Common myeloid progenitor, CD34-positive (primary cell): ENCODE results near the gene TRUB2.
"Not testable (repeated sequence)": the region's sequence is repeated elsewhere in the genome, so short reads cannot be mapped to it uniquely, and the experiment has no call there.

Source experiments
- CTCF ChIA-PET: fragments of 350-600 bp; sonication (Branson Sonifier 250); formaldehyde crosslinking; loops from one replicate; lab custom pipeline; 2021; ENCODE audit warnings: antibody characterized with exemption; lab: Charles Lee
- POLR2A ChIA-PET: fragments of 350-600 bp; sonication (Branson Sonifier 250); formaldehyde crosslinking; loops from one replicate; lab custom pipeline; 2021; ENCODE audit warnings: antibody characterized with exemption; lab: Charles Lee
- DNase-seq, 3 donors: peaks; one replicate each; pipeline versions ENCODE4 v3.0.0 to v3.0.0-alpha.2; 2013
- H3K27ac ChIP-seq, 2 experiments: 1 replicate in 1 of 2; 2 replicates in 1 of 2; pipeline ENCODE4 v1.7.0; 2013; ENCODE audit warnings: inconsistent platforms in 2 of 2, low read length in 2 of 2, mild to moderate bottlenecking in 2 of 2, low read depth in 1 of 2, moderate library complexity in 1 of 2; ENCODE audit not compliant: severe bottlenecking in 2 of 2, insufficient read depth in 1 of 2, poor library complexity in 1 of 2
- H3K27me3 ChIP-seq, 5 experiments: replicated peaks in 2 of 5; 1 replicate in 3 of 5; 2 replicates in 2 of 5; pipeline versions ENCODE4 v1.6.1 to v1.7.0; 2013; ENCODE audit warnings: low read length in 4 of 5, mild to moderate bottlenecking in 2 of 5, moderate library complexity in 2 of 5, inconsistent platforms in 1 of 5; ENCODE audit not compliant: insufficient read depth in 5 of 5, control insufficient read depth in 4 of 5
- H3K36me3 ChIP-seq, 4 experiments: 1 replicate in 2 of 4; 2 replicates in 2 of 4; pipeline versions ENCODE4 v1.6.1 to v1.7.0; 2013; ENCODE audit warnings: low read length in 3 of 4, control low read depth in 1 of 4, mild to moderate bottlenecking in 1 of 4; ENCODE audit not compliant: control insufficient read depth in 4 of 4, insufficient read depth in 4 of 4
- H3K4me1 ChIP-seq, 4 experiments: 1 replicate in 3 of 4; 2 replicates in 1 of 4; pipeline versions ENCODE4 v1.6.1 to v1.7.1; 2013; ENCODE audit warnings: low read length in 3 of 4, mild to moderate bottlenecking in 3 of 4, control low read depth in 1 of 4, inconsistent platforms in 1 of 4, moderate library complexity in 1 of 4; ENCODE audit not compliant: control insufficient read depth in 4 of 4, insufficient read depth in 4 of 4; ENCODE audit errors: control extremely low read depth in 1 of 4
- H3K4me3 ChIP-seq, 7 experiments: 1 replicate in 4 of 7; 2 replicates in 3 of 7; pipeline versions ENCODE4 v1.5.1 to v1.7.0; 2013; ENCODE audit warnings: mild to moderate bottlenecking in 7 of 7, low read length in 6 of 7, moderate library complexity in 6 of 7, inconsistent platforms in 2 of 7, low read depth in 2 of 7, control low read depth in 1 of 7; ENCODE audit not compliant: insufficient read depth in 4 of 7, control insufficient read depth in 1 of 7; ENCODE audit errors: extremely low read depth in 1 of 7
- H3K9me3 ChIP-seq, 5 experiments: 1 replicate in 4 of 5; 2 replicates in 1 of 5; pipeline versions ENCODE4 v1.6.1 to v1.7.1; 2013; ENCODE audit warnings: low read length in 4 of 5, mild to moderate bottlenecking in 2 of 5, inconsistent platforms in 1 of 5, low read depth in 1 of 5, moderate library complexity in 1 of 5; ENCODE audit not compliant: control insufficient read depth in 4 of 5, insufficient read depth in 2 of 5; ENCODE audit errors: control extremely low read depth in 1 of 5
- WGBS: methylation state at CpG from one replicate; pipeline ENCODE4 v1.1.5; 2013; ENCODE audit not compliant: insufficient coverage; 5-methylcytosine and 5-hydroxymethylcytosine counted together

TRUB2 gene

DNA sequence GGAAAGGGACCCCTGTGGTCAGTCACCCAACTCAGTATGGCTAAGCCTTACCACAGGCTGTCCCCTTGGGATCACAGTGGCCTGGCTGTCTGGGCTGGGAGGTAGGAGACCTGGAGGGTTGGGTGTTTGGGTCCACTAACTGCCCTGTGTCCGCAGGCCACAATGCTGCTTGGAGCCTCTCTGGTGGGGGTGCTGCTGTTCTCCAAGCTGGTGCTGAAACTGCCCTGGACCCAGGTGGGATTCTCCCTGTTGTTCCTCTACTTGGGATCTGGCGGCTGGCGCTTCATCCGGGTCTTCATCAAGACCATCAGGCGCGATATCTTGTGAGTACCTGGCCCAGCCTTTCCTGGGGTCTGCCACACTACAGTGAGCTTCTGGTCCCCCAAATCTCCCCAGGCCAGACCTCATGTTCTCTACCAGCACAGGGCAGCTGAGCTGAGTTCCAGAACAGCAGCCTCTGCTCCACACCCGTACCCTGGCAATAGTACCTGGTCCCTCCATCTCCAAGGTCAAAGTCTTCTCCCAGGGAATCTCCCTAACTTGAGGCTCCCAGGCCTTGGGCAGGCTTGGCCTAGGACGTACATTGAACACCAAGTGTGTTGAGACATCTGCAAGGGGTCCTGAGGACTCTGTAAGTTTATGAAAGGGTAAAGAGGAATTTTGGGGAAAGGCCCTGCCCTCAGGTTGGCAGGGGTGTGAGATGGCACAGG, 20.9 kb upstream of the TRUB2 start:
- Histone ChIP-seq H3K27me3 (no peaks in the 10 kb centered on the region), H3K4me3 (no peak overlapping the region), H3K36me3 (peaks cover 2 to 39% (median 25%) of the 10 kb centered on the region in 4 experiments), H3K9me3 (no peaks in the 10 kb centered on the region), H3K4me1 (peaks cover 3 to 12% (median 11%) of the 10 kb centered on the region in 4 experiments), H3K27ac (no peak overlapping the region)
- WGBS = 92% methylated on average over 8 of the region's 8 CpGs
- ChIA-PET POLR2A (no interaction called here), CTCF (interaction anchor here (1.3 to 1.7 kb wide), 3 partner anchors 19 to 69 kb away, joined by 3 to 6 read pairs (median 3); no protein-coding TSS in a partner anchor)
- no peak for DNase-seq

DNA sequence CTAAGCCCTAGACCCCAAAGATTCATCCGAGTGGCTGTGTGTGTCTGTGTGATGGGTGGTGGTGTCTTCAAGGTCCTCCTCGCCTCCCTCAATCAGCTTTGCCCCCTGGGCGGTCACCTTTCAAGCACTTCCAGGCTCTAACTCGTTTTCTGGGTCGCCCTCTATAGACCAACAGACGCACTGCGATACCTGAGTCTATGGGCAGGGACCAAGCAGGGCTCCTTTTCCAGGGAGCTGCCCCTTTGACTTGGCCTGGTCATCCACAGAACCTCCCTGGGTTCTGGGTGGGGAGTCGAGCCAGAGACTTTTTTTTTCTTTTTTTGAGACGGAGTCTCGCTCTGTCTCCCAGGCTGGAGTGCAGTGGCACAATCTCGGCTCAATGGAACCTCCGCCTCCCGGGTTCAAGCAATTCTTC, 19.2 kb upstream of the TRUB2 start:
- no peaks in the 10 kb centered on the region for H3K9me3 ChIP-seq
- CTCF ChIA-PET = interaction anchor here (0.9 to 1.4 kb wide), 15 partner anchors 8 to 477 kb away, joined by 3 to 5 read pairs (median 3); partner anchors contain the start of gene ENDOG

DNA sequence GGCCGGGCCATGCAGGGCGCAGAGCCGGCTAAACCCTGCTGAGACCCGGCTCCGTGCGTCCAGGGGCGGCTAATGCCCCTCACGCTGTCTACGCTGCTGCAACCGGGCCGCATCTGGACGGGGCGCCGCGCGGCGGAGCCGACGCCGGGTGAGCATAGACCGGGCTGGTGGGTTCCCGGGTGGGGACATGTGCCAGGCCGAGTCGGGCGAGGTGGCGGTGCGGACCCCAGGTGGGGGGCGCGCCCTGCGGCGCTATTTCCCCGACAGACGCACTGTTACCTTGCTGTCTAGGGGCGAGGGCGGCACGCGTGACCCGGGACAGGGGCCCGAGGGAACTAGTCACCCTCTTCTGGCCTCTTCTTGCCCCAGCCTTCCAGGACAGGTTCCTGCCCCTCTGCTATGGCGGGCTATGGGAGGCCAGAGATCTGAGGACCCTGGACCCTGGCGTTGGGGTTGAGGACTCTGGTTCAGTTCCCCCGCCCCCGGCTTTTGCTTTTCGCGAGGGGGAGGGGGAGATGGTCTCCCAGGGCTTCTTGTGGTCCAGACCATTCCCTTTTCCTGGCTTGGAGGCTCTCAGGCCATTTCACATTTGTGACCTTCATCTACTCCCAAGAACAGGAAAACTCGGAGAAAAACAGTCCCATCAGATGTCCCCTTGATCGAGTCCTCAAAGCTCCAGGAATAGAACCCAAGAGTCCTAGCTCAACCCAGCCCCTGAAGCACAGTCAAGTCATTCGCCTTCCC, 18.6 kb upstream of the TRUB2 start:
- H3K27me3 ChIP-seq = no peaks in the 10 kb centered on the region
- WGBS = 0% methylated on average over 39 of the region's 48 CpGs
- peaks cover 3 to 12% (median 11%) of the 10 kb centered on the region in 4 experiments for H3K4me1 ChIP-seq
- POLR2A ChIA-PET = interaction anchor here (0.7 to 1.3 kb wide), 2 partner anchors 9 to 30 kb away, joined by 3 to 4 read pairs; partner anchors contain the start of gene URM1
- no peaks in the 10 kb centered on the region for H3K9me3 ChIP-seq
- CTCF ChIA-PET = interaction anchor here (0.9 to 1.4 kb wide), 15 partner anchors 9 to 477 kb away, joined by 3 to 5 read pairs (median 3); partner anchors contain the start of gene ENDOG
- H3K27ac ChIP-seq = no peak overlapping the region
- peak overlapping the region; percentile 55 to 86 (median 77) for H3K4me3 ChIP-seq
- DNase-seq = no peak
- H3K36me3 ChIP-seq = peaks cover 0 to 25% (median 20%) of the 10 kb centered on the region in 4 experiments

More for the DNA sequence above, 19.2 kb upstream of the TRUB2 start:
- no peaks in the 10 kb centered on the region for H3K27me3 ChIP-seq
- POLR2A ChIA-PET = interaction anchor here (0.5 to 1.3 kb wide), 3 partner anchors 10 to 29 kb away, joined by 3 to 4 read pairs (median 3); partner anchors contain the start of gene URM1
- peak; percentile 58 to 70 (median 69) for DNase-seq
- peaks cover 3 to 12% (median 11%) of the 10 kb centered on the region in 4 experiments for H3K4me1 ChIP-seq
- WGBS = 13% methylated on average over 6 of the region's 13 CpGs
- H3K4me3 ChIP-seq = peak overlapping the region in 5 of 7 experiments; percentile 63 to 86 (median 80)
- H3K36me3 ChIP-seq = peaks cover 0 to 27% (median 21%) of the 10 kb centered on the region in 4 experiments
- H3K27ac ChIP-seq = no peak overlapping the region

DNA sequence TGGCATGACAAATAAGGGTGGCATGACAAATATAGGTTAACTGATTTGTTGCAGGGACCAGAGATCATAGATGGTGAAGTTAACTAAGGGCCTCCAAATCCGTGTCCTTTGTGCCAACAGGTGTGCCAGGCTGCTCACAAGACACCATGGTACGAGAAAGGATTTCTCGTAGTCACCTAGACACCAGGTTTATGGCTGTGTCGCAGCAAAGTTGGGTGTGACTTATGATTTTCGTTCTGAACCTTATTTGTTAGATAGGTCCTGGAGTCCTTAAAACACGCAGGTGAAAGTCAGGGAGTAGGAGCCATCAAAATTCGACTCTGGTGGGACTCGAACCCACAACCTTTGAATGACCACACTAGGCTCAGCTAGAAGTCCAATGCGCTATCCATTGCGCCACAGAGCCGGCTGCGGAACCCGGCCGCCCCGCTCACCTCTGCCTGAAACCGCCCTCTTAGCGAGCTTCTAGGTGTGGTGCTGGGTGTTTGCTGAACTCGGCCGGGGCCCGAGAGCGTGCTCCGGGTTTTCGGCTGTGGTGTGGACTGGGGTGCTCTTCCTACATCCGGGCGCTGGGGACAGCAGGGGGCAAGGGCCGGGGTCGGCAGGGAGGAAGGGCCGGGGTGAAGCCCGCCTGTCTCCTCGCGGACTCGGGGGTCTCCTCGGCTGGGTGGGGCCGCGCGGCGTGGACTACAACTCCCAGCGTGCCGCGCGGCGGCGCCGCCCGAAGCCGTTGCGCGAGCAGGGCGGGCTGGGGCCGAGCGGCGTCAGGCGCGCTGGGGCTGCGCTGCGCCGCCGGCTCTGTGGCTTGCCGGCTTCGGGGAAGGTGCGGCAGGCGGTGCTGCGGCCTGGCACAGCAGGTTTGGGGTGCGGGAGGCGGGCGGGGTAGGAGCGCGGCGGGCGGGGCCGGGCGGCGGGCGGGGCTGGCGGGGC, 17.8 kb upstream of the TRUB2 start, which contains the start of gene SLC27A4:
TSS of gene SLC27A4 (plus strand) at position 767 of the 930 bp plus-strand sequence. CDS start 2,606 bp downstream, outside the sequence.
- DNase-seq = peak; percentile 72 to 87 (median 79)
- Histone ChIP-seq H3K4me1 (peaks cover 3 to 12% (median 11%) of the 10 kb centered on the region in 4 experiments), H3K9me3 (no peaks in the 10 kb centered on the region), H3K4me3 (peak within 1 kb of the TSS; percentile 55 to 86 (median 77)), H3K27ac (peak within 1 kb of the TSS in 1 of 2 experiments; percentile 49), H3K36me3 (peaks cover 0 to 24% (median 13%) of the 10 kb centered on the region in 4 experiments), H3K27me3 (no peaks in the 10 kb centered on the region)
- WGBS = 9% methylated on average over 59 of the region's 75 CpGs
- CTCF ChIA-PET = interaction anchor here (0.7 kb wide), 1 partner anchor 183 kb away, joined by 3 read pairs; no protein-coding TSS in a partner anchor
- POLR2A ChIA-PET = interaction anchor here (0.6 kb wide), 1 partner anchor 64 kb away, joined by 3 read pairs; the partner anchor contains the start of genes GOLGA2 and SWI5

DNA sequence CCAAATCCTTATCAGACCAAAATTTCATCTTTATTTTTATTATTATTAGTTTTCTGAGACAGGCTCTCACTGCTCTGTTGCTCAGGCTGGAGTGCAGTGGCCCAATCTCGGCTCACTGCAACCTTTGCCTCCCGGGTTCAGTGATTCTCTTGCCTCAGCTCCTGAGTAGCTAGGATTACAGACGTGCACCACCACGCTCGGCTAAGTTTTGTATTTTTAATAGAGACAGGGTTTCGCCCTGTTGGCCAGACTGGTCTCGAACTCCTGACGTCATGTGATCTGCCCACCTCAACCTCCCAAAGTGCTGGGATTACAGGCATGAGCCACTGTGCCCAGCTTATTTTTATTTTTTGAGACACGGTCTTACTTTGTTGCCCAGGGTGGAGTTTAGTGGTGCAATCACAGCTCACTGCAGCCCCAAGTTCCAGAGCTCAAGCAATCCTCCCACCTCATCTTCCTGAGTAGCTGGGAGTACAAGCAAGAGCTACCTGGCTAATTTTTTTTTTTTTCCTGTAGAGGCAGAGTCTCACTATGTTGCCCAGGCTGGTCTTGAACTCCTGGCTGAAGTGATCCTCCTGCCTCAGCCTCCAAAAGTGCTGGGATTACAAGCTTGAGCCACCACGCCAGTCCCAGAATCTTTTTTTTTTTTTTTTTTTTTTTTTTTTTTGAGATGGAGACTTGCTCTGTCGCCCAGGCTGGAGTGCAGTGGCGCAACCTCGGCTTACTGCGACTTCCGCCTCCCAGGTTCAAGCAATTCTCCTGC, 16.8 kb upstream of the TRUB2 start:
- H3K4me3 ChIP-seq, H3K27me3 ChIP-seq, H3K9me3 ChIP-seq, H3K27ac ChIP-seq, DNase-seq: not testable (repeated sequence)
- Histone ChIP-seq H3K4me1 (peaks cover 3 to 12% (median 11%) of the 10 kb centered on the region in 4 experiments), H3K36me3 (peaks cover 0 to 24% (median 7%) of the 10 kb centered on the region in 4 experiments)
- over 99% methylated on average over 12 of the region's 15 CpGs for WGBS
- ChIA-PET POLR2A (interaction anchor here (0.7 kb wide), 1 partner anchor 21 kb away, joined by 5 read pairs; no protein-coding TSS in a partner anchor), CTCF (interaction anchor here (0.6 kb wide), 1 partner anchor 453 kb away, joined by 3 read pairs; no protein-coding TSS in a partner anchor)
